Activated naive CD4-positive, alpha-beta T cell treated with Interleukin-2 at 50 U/mL for 16 hours (primary cell): ENCODE data around the gene SLC11A1.
A peak's percentile ranks its signal among the peaks of the same experiment; 100 is the strongest.

Experiments used
- DNase-seq: peaks from one replicate; pipeline ENCODE4 v3.0.0-alpha.2; 2020

SLC11A1 gene

GRCh38 chr2:218367415-218368149 is 14.5 kb upstream of the SLC11A1 start:
- peak; percentile 74 for DNase-seq

GRCh38 chr2:218368150-218368528 is 13.9 kb upstream of the SLC11A1 start:
- no peak for DNase-seq

GRCh38 chr2:218368621-218369153 is 13.4 kb upstream of the SLC11A1 start:
- DNase-seq = no peak

- no peak for DNase-seq
Observed at GRCh38 chr2:218369330-218369729, 12.7 kb upstream of the SLC11A1 start.

- DNase-seq = no peak
Observed at GRCh38 chr2:218370410-218371063, 11.5 kb upstream of the SLC11A1 start.

GRCh38 chr2:218371983-218372350 is 10.1 kb upstream of the SLC11A1 start:
- DNase-seq = no peak

GRCh38 chr2:218374795-218375194 is 7.3 kb upstream of the SLC11A1 start:
- DNase-seq = no peak

GRCh38 chr2:218375212-218375611 is 6.9 kb upstream of the SLC11A1 start:
- no peak for DNase-seq

GRCh38 chr2:218378053-218378452 is 4.0 kb upstream of the SLC11A1 start:
- DNase-seq = no peak

- DNase-seq = no peak
Observed at GRCh38 chr2:218382785-218383184, 712 bp downstream of the SLC11A1 start.

GRCh38 chr2:218383892-218384519 is 1.9 kb downstream of the SLC11A1 start:
- no peak for DNase-seq

- no peak for DNase-seq
Observed at GRCh38 chr2:218384975-218385374, 2.9 kb downstream of the SLC11A1 start.

- DNase-seq = no peak
Observed at GRCh38 chr2:218386505-218387368, 4.7 kb downstream of the SLC11A1 start.

GRCh38 chr2:218387369-218388194 is 5.5 kb downstream of the SLC11A1 start:
- no peak for DNase-seq

- no peak for DNase-seq
Observed at GRCh38 chr2:218389333-218390150, 7.5 kb downstream of the SLC11A1 start.

GRCh38 chr2:218391202-218391601 is 9.1 kb downstream of the SLC11A1 start:
- DNase-seq = no peak

GRCh38 chr2:218392459-218392858 is 10.4 kb downstream of the SLC11A1 start:
- no peak for DNase-seq

- no peak for DNase-seq
Observed at GRCh38 chr2:218392891-218393462, 10.9 kb downstream of the SLC11A1 start.

GRCh38 chr2:218393750-218394290 is 11.7 kb downstream of the SLC11A1 start:
- DNase-seq = no peak

GRCh38 chr2:218394298-218395089 is 12.4 kb downstream of the SLC11A1 start:
- DNase-seq = no peak
